HepG2 (cell line): Measurements from ENCODE around the gene FAM83D. TPM values are rescaled to one million over a fixed set of nuclear protein-coding genes. Genes with fewer than 3 reads are reported as not detected.
A peak's percentile ranks its signal among the peaks of the same experiment; 100 is the strongest.

Source experiments
- AHR ChIP-seq: IDR thresholded peaks from 2 replicates; pipeline ENCODE4 v1.6.1; 2018; ENCODE audit warnings: missing genetic modification reagents, missing compliant biosample characterization
- ARID4A ChIP-seq: sonication (generic); formaldehyde crosslinking; IDR thresholded peaks from 2 replicates; pipeline ENCODE4 v1.5.0; 2020; ENCODE audit warnings: mild to moderate bottlenecking, missing genetic modification reagents, borderline replicate concordance
- KIAA2018 ChIP-seq: sonication (generic); formaldehyde crosslinking; IDR thresholded peaks from 2 replicates; pipeline ENCODE4 v1.5.0; 2020; ENCODE audit warnings: mild to moderate bottlenecking, missing genetic modification reagents, borderline replicate concordance
- MAFF ChIP-seq: IDR thresholded peaks from 2 replicates; pipeline ENCODE4 v1.6.1; 2011; ENCODE audit warnings: low read depth, low read length, improper control_type of control experiment
- MIER2 ChIP-seq: IDR thresholded peaks from 2 replicates; pipeline ENCODE4 v1.6.1; 2016; ENCODE audit warnings: missing biosample characterization, missing genetic modification reagents
- PHF20 ChIP-seq: sonication (generic); formaldehyde crosslinking; IDR thresholded peaks from 2 replicates; pipeline ENCODE4 v1.5.0; 2020; ENCODE audit warnings: mild to moderate bottlenecking, missing genetic modification reagents
- TARDBP ChIP-seq: sonication (generic); formaldehyde crosslinking; IDR thresholded peaks from 2 replicates; pipeline ENCODE4 v1.8.0; 2022; ENCODE audit warnings: mild to moderate bottlenecking, missing genetic modification reagents
- THAP8 ChIP-seq: sonication (generic); formaldehyde crosslinking; IDR thresholded peaks from 2 replicates; pipeline ENCODE4 v1.5.1; 2020; ENCODE audit warnings: missing genetic modification reagents, mild to moderate bottlenecking, borderline replicate concordance
- ZBTB38 ChIP-seq: sonication (generic); formaldehyde crosslinking; IDR thresholded peaks from 2 replicates; pipeline ENCODE4 v1.5.1; 2020; ENCODE audit warnings: mild to moderate bottlenecking, missing genetic modification reagents
- ZC3H13 ChIP-seq: sonication (generic); formaldehyde crosslinking; IDR thresholded peaks from 2 replicates; pipeline ENCODE4 v1.8.1; 2023; ENCODE audit warnings: mild to moderate bottlenecking, missing genetic modification reagents, moderate library complexity
- ZNF224 ChIP-seq: sonication (generic); formaldehyde crosslinking; IDR thresholded peaks from 2 replicates; pipeline ENCODE4 v1.5.0; 2020; ENCODE audit warnings: mild to moderate bottlenecking, missing genetic modification reagents
- ZNF431 ChIP-seq: sonication (generic); formaldehyde crosslinking; IDR thresholded peaks from 2 replicates; pipeline ENCODE4 v1.9.0; 2022; ENCODE audit warnings: missing genetic modification reagents, low read depth, mild to moderate bottlenecking, borderline replicate concordance
- ZNF577 ChIP-seq: sonication (generic); formaldehyde crosslinking; IDR thresholded peaks from 2 replicates; pipeline ENCODE4 v1.4.0; 2020; ENCODE audit warnings: mild to moderate bottlenecking, low read depth, missing genetic modification reagents, borderline replicate concordance
- ZZZ3 ChIP-seq: sonication (generic); formaldehyde crosslinking; IDR thresholded peaks from 2 replicates; pipeline ENCODE4 v1.4.0; 2020; ENCODE audit warnings: missing genetic modification reagents, mild to moderate bottlenecking, borderline replicate concordance
- polyA plus RNA-seq, 8 experiments: library from polyadenylated mRNA; depleted of rRNA in 3 of 8; stranded (reverse) in 7 of 8; unstranded in 1 of 8; fragments of >200 nt; fragmentation: Illumina TruSeq in 4 of 8; extraction: Trizol in 4 of 8; gene quantifications; 2 replicates each; pipeline versions ENCODE4 v1.2.1 to v1.2.3, GENCODE V29; 2011 to 2016; ENCODE audit warnings: low read depth in 4 of 8, missing spikeins in 1 of 8, mixed read lengths in 1 of 8; ENCODE audit not compliant: insufficient read depth in 1 of 8
- total RNA-seq, 5 experiments: library from RNA; depleted of rRNA; stranded (reverse); fragments of >200 nt; fragmentation: Illumina TruSeq; extraction: Trizol; gene quantifications; 2 replicates each; pipeline ENCODE4 v1.2.3, GENCODE V29; 2016; ENCODE audit warnings: low read depth in 1 of 5

Gene FAM83D
- total and polyA plus RNA-seq, 2 of the 13 experiments (the other 11 are each of a cell fraction or from before 2014, with no cell fraction given) = 51.4 to 64.0 TPM

DNA sequence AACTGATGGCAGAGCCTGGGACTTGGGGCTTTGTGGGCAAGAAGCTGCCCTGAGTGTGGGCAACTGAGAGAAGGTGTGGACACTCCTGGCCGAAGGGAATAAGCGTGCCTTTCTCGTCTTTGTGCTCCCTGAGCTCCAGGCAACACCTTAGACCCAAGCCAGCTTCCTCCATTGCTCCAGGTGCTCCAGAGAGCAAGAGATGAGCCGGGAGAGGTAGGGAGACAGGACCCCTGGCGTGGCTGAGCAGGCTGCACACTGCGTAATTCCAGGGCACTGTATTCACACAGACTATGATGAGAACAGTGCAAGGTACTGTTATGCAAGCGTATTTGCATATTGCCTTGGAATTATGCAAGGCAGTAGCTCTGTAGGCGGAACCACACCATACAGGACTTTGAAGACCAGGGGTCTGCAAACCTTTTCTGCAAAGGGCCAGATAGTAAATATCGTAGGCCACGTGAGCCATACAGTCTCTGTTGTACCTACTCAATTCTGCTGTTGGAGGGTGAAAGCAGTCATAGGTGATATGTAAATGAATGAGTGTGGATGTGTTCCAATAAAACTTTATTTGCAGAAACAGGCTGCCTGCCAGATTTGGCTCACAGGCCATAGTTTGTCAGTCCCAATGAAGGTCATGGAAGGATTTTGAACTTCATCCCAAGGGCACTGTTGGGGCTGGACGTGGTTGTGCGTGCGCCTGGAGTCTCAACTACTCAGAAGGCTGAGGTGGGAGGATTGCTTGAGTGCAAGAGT is 42.1 kb upstream of the FAM83D start (continued):
- TF ChIP-seq KIAA2018 (CRISPR knock-in tag) (no peak), ZNF577 (CRISPR knock-in tag) (no peak), ZBTB38 (no peak), TARDBP (CRISPR knock-in tag) (no peak), ZC3H13 (CRISPR knock-in tag) (no peak), THAP8 (CRISPR knock-in tag) (no peak), PHF20 (no peak), AHR (no peak), ZNF224 (CRISPR knock-in tag) (no peak), ARID4A (0 out of 2 replicates have a peak, but pooled peaks have one; percentile 16), ZZZ3 (CRISPR knock-in tag) (no peak), ZNF431 (no peak), MAFF (no peak), MIER2 (CRISPR knock-in tag) (peak; percentile 49; the same call in 1 of the 2 replicates)
